ENCODE measurements around the gene GREM1. TPM values are rescaled to one million over a fixed set of nuclear protein-coding genes. Genes with fewer than 3 reads are reported as not detected.

GREM1 gene
- total RNA-seq, 3 donors from 2014 or later (not counting 1 experiment from before 2014, with no cell fraction given): not detected

GRCh38 chr15:32694222-32694983, 23.4 kb upstream of the GREM1 start:
- Mint-ChIP-seq H3K4me1 (no peaks in the 10 kb centered on the region), H3K36me3 (no peaks in the 10 kb centered on the region), H3K27me3 (ENCODE audit: low read depth in 2 of 2) (peaks cover 0 to 6% of the 10 kb centered on the region in 2 donors), H3K9me3 (no peaks in the 10 kb centered on the region), H3K27ac (no peak overlapping the region), H3K4me3 (no peak overlapping the region)
- DNase-seq (no peak), ATAC-seq (no peak)
- no peaks in the 10 kb centered on the region for H3K36me3 ChIP-seq (ENCODE audit: control insufficient read depth, insufficient read depth, low read length)
- H3K27ac ChIP-seq (ENCODE audit: low read length): no peak overlapping the region
- intact Hi-C loops (cut with micrococcal nuclease): no loop called here
- H3K9me3 ChIP-seq (ENCODE audit: control insufficient read depth, insufficient read depth, low read length): no peaks in the 10 kb centered on the region
- H3K4me1 ChIP-seq (ENCODE audit: control insufficient read depth, insufficient read depth, low read length): no peaks in the 10 kb centered on the region
- H3K4me3 ChIP-seq (ENCODE audit: low read length): no peak overlapping the region
- no peak for TF ChIP-seq CTCF (IDR thresholded peaks at IDR 0.05)
- no peaks in the 10 kb centered on the region for H3K27me3 ChIP-seq (ENCODE audit: control insufficient read depth, insufficient read depth, low read length)
- WGBS (ENCODE audit: insufficient coverage): 77% methylated on average over 3 of the region's 3 CpGs

- H3K27me3 ChIP-seq (ENCODE audit: control insufficient read depth, insufficient read depth, low read length): no peaks in the 10 kb centered on the region
- no peak for TF ChIP-seq CTCF (IDR thresholded peaks at IDR 0.05)
- ATAC-seq (no peak), DNase-seq (no peak)
- 91% methylated on average over 4 of the region's 5 CpGs for WGBS (ENCODE audit: insufficient coverage)
- H3K4me3 ChIP-seq (ENCODE audit: low read length): no peak overlapping the region
- no peaks in the 10 kb centered on the region for H3K36me3 ChIP-seq (ENCODE audit: control insufficient read depth, insufficient read depth, low read length)
- H3K36me3 Mint-ChIP-seq: no peaks in the 10 kb centered on the region
- no peak overlapping the region for H3K4me3 Mint-ChIP-seq
- no peaks in the 10 kb centered on the region for H3K9me3 Mint-ChIP-seq
- intact Hi-C loops (cut with micrococcal nuclease): no loop called here
- H3K9me3 ChIP-seq (ENCODE audit: control insufficient read depth, insufficient read depth, low read length): no peaks in the 10 kb centered on the region
- H3K4me1 Mint-ChIP-seq: no peaks in the 10 kb centered on the region
- no peak overlapping the region for H3K27ac Mint-ChIP-seq
- H3K27ac ChIP-seq (ENCODE audit: low read length): no peak overlapping the region
- H3K4me1 ChIP-seq (ENCODE audit: control insufficient read depth, insufficient read depth, low read length): no peaks in the 10 kb centered on the region
- H3K27me3 Mint-ChIP-seq (ENCODE audit: low read depth in 2 of 2): peaks cover 3 to 19% of the 10 kb centered on the region in 2 donors
Measured at GRCh38 chr15:32698773-32699390, 18.9 kb upstream of the GREM1 start.

- no peaks in the 10 kb centered on the region for H3K4me1 Mint-ChIP-seq
- DNase-seq (no peak), ATAC-seq (no peak)
- H3K27me3 ChIP-seq (ENCODE audit: control insufficient read depth, insufficient read depth, low read length): no peaks in the 10 kb centered on the region
- H3K27ac ChIP-seq (ENCODE audit: low read length): no peak overlapping the region
- H3K4me3 ChIP-seq (ENCODE audit: low read length): no peak overlapping the region
- H3K27ac Mint-ChIP-seq: no peak overlapping the region
- 85% methylated on average over 14 of the region's 14 CpGs for WGBS (ENCODE audit: insufficient coverage)
- H3K36me3 Mint-ChIP-seq: no peaks in the 10 kb centered on the region
- no peaks in the 10 kb centered on the region for H3K4me1 ChIP-seq (ENCODE audit: control insufficient read depth, insufficient read depth, low read length)
- intact Hi-C loops (cut with micrococcal nuclease): no loop called here
- TF ChIP-seq CTCF (IDR thresholded peaks at IDR 0.05): no peak
- no peak overlapping the region for H3K4me3 Mint-ChIP-seq
- no peaks in the 10 kb centered on the region for H3K9me3 ChIP-seq (ENCODE audit: control insufficient read depth, insufficient read depth, low read length)
- peaks cover 9 to 37% of the 10 kb centered on the region in 2 donors for H3K27me3 Mint-ChIP-seq (ENCODE audit: low read depth in 2 of 2)
- no peaks in the 10 kb centered on the region for H3K9me3 Mint-ChIP-seq
- H3K36me3 ChIP-seq (ENCODE audit: control insufficient read depth, insufficient read depth, low read length): no peaks in the 10 kb centered on the region
Measured at GRCh38 chr15:32700501-32701150, 17.2 kb upstream of the GREM1 start.

Measured in natural killer cell (primary cell).